Measurements from ENCODE around the gene PLEK2. TPM values are rescaled to one million over a fixed set of nuclear protein-coding genes. Genes with fewer than 3 reads are reported as not detected.
"Not testable (repeated sequence)": the region's sequence is repeated elsewhere in the genome, so short reads cannot be mapped to it uniquely, and the experiment has no call there.

PLEK2 gene
- total and polyA plus RNA-seq, 2 of the 13 experiments (the other 11 are each of a cell fraction or from before 2014, with no cell fraction given), result 0.26 to 1.5 TPM

DNA sequence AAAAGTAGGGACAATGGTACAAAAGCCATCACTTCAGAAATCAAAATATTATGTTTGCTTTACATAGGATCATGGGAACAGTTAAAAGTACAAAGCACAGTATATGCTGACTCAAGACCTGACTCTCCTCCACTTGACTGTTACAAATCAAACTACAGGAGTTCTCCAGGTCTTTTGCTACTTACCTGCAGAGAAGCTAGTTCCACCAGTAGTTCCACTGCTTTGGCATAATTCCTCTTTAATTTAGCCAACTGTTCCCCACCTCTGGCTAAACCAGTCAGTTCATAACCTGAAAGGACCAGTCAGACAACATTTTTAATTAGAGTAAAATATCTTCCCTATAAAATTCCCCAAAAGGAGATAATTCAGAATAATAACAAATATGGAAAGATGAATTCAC is 66.4 kb downstream of the PLEK2 start:
- H3K36me3 ChIP-seq (replicated peaks in 1 of 2; ENCODE audit: control insufficient read depth in 1 of 2, insufficient read depth in 2 of 2, low read length in 2 of 2), result peaks cover 10 to 31% of the 10 kb centered on the region in 2 experiments; a peak in 2 of 5 replicates
- no peaks in the 10 kb centered on the region for H3K4me1 ChIP-seq (ENCODE audit: insufficient read depth, low read length)
- H3K79me2 ChIP-seq (ENCODE audit: insufficient read depth, low read length), result no peaks in the 10 kb centered on the region
- H4K20me1 ChIP-seq (ENCODE audit: insufficient read depth, low read length), result no peaks in the 10 kb centered on the region
- no TSS peak for BruUV-seq (replicated peaks)
- FAIRE-seq (no peak), ATAC-seq (no peak), DNase-seq (ENCODE audit: low spot score) (no peak)
- TF ChIP-seq SAP130 (CRISPR knock-in tag; IDR thresholded peaks at IDR 0.05; ENCODE audit: low read depth) (no peak), ATF1 (CRISPR knock-in tag; IDR thresholded peaks at IDR 0.05) (no peak), PREB (CRISPR knock-in tag; IDR thresholded peaks at IDR 0.05) (no peak), CENPT (CRISPR knock-in tag; IDR thresholded peaks at IDR 0.05; ENCODE audit: low read depth) (no peak)
- in situ Hi-C loops (cut with HindIII; ENCODE audit: extremely low pct_ligation_motif_present, low pct_unique_long_range_greater_than_20kb), result no loop called here
- no peak overlapping the region for H2AFZ ChIP-seq (ENCODE audit: low read length)
- H3K9ac ChIP-seq (ENCODE audit: insufficient read depth, low read depth, low read length), result no peak overlapping the region
- H3K4me3 ChIP-seq (replicated peaks in 1 of 3; ENCODE audit: insufficient read depth in 1 of 3, low read depth in 2 of 3, low read length in 3 of 3), result no peak overlapping the region
- H3K27me3 ChIP-seq (ENCODE audit: control insufficient read depth in 1 of 2, insufficient read depth in 2 of 2, low read length in 2 of 2), result no peaks in the 10 kb centered on the region
- intact Hi-C loops (cut with micrococcal nuclease; ENCODE audit: unreplicated experiment), result no loop called here
- H3K27ac ChIP-seq (ENCODE audit: extremely low read length, insufficient read depth, low read length), result no peak overlapping the region
- ChIA-PET POLR2A (no interaction called here), CTCF (ENCODE audit: low intra/inter-chr PET ratio, low total read pairs) (no interaction called here)
- H3K9me3 ChIP-seq (ENCODE audit: low read length), result no peaks in the 10 kb centered on the region
- H3K4me2 ChIP-seq (ENCODE audit: low read depth, low read length), result no peak overlapping the region

GRCh38 chr14:67343601-67344230 is 68.2 kb downstream of the PLEK2 start:
- no peak overlapping the region for H3K9ac ChIP-seq (ENCODE audit: insufficient read depth, low read depth, low read length)
- no peaks in the 10 kb centered on the region for H3K4me1 ChIP-seq (ENCODE audit: insufficient read depth, low read length)
- H2AFZ ChIP-seq (ENCODE audit: low read length), result no peak overlapping the region
- no peak for TF ChIP-seq ZFY (CRISPR knock-in tag; IDR thresholded peaks at IDR 0.05)
- no peaks in the 10 kb centered on the region for H3K79me2 ChIP-seq (ENCODE audit: insufficient read depth, low read length)
- intact Hi-C loops (cut with micrococcal nuclease; ENCODE audit: unreplicated experiment), result no loop called here
- DNase-seq (ENCODE audit: low spot score) (no peak), FAIRE-seq (no peak), ATAC-seq (no peak)
- ChIA-PET CTCF (ENCODE audit: low intra/inter-chr PET ratio, low total read pairs) (no interaction called here), POLR2A (no interaction called here)
- 96% methylated on average over 4 of the region's 4 CpGs for WGBS (ENCODE audit: low lambda C conversion rate)
- in situ Hi-C loops (cut with HindIII; ENCODE audit: extremely low pct_ligation_motif_present, low pct_unique_long_range_greater_than_20kb), result no loop called here
- no peak overlapping the region for H3K4me2 ChIP-seq (ENCODE audit: low read depth, low read length)
- H3K9me3 ChIP-seq (ENCODE audit: low read length), result no peaks in the 10 kb centered on the region
- H3K27me3 ChIP-seq (ENCODE audit: control insufficient read depth in 1 of 2, insufficient read depth in 2 of 2, low read length in 2 of 2), result no peaks in the 10 kb centered on the region
- peaks cover 7 to 25% of the 10 kb centered on the region in 2 experiments; a peak in 2 of 5 replicates for H3K36me3 ChIP-seq (replicated peaks in 1 of 2; ENCODE audit: control insufficient read depth in 1 of 2, insufficient read depth in 2 of 2, low read length in 2 of 2)
- H3K4me3 ChIP-seq (replicated peaks in 1 of 3; ENCODE audit: insufficient read depth in 1 of 3, low read depth in 2 of 3, low read length in 3 of 3), result no peak overlapping the region
- BruUV-seq (replicated peaks), result no TSS peak
- H4K20me1 ChIP-seq (ENCODE audit: insufficient read depth, low read length), result no peaks in the 10 kb centered on the region
- H3K27ac ChIP-seq (ENCODE audit: extremely low read length, insufficient read depth, low read length), result no peak overlapping the region

GRCh38 chr14:67341231-67341630 is 70.7 kb downstream of the PLEK2 start:
- intact Hi-C loops (cut with micrococcal nuclease; ENCODE audit: unreplicated experiment), result not testable (repeated sequence)

More at GRCh38 chr14:67341231-67341630, 70.7 kb downstream of the PLEK2 start:
- H3K4me1 ChIP-seq (ENCODE audit: insufficient read depth, low read length); H2AFZ ChIP-seq (ENCODE audit: low read length); DNase-seq (ENCODE audit: low spot score); POLR2A ChIA-PET; H3K27me3 ChIP-seq (ENCODE audit: control insufficient read depth in 1 of 2, insufficient read depth in 2 of 2, low read length in 2 of 2); H3K9ac ChIP-seq (ENCODE audit: insufficient read depth, low read depth, low read length); H3K4me3 ChIP-seq (replicated peaks in 1 of 3; ENCODE audit: insufficient read depth in 1 of 3, low read depth in 2 of 3, low read length in 3 of 3); H4K20me1 ChIP-seq (ENCODE audit: insufficient read depth, low read length); FAIRE-seq; H3K27ac ChIP-seq (ENCODE audit: extremely low read length, insufficient read depth, low read length); in situ Hi-C loops (cut with HindIII; ENCODE audit: extremely low pct_ligation_motif_present, low pct_unique_long_range_greater_than_20kb); ATAC-seq; H3K9me3 ChIP-seq (ENCODE audit: low read length); BruUV-seq (replicated peaks); CTCF ChIA-PET (ENCODE audit: low intra/inter-chr PET ratio, low total read pairs); H3K79me2 ChIP-seq (ENCODE audit: insufficient read depth, low read length); H3K4me2 ChIP-seq (ENCODE audit: low read depth, low read length): not testable (repeated sequence)
- H3K36me3 ChIP-seq (replicated peaks in 1 of 2; ENCODE audit: control insufficient read depth in 1 of 2, insufficient read depth in 2 of 2, low read length in 2 of 2), result peaks cover 11 to 28% of the 10 kb centered on the region in 2 experiments; a peak in 4 of 5 replicates
- WGBS (ENCODE audit: low lambda C conversion rate), result 96% methylated on average over 7 of the region's 31 CpGs
